ENCODE measurements around the gene CD300H.

DNA sequence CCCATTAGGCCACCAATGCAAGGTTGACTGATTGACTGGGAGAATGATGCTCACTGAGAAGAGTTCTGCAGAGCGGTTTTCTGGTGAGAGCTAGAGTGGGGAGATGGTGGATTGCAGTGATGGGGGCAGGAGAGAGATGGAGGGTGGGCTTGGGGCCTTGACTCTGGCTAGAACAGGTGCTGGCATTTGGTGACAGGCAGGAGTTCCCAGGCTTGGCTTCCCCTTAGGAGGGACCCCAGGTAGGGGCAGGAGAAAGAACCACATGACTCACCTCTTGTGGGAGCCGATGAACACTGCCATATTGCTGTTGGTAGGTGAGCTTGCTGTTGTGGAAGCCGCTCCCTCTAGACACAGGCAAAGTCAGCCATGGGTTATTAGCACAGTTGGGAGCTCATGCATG, 44.0 kb downstream of the CD300H start:
- TF ChIP-seq POLR2A (IDR thresholded peaks at IDR 0.05; ENCODE audit: extremely low read depth, insufficient read length): no peak
- TF ChIP-seq, protein P1, sequence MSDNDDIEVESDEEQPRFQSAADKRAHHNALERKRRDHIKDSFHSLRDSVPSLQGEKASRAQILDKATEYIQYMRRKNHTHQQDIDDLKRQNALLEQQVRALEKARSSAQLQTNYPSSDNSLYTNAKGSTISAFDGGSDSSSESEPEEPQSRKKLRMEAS (IDR thresholded peaks at IDR 0.05; ENCODE audit: low read depth, low read length): no peak

All from NB4 (cell line).